GM18909 (cell line): ENCODE results near the gene ABCA7.

Experiments
- ATAC-seq: cut with Tn5 transposase; IDR thresholded peaks from one replicate; pipeline ENCODE4 v1.9.1; 2021; ENCODE audit warnings: mild to moderate bottlenecking; ENCODE audit not compliant: unreplicated experiment, poor library complexity

The ABCA7 gene

GRCh38 chr19:1039646-1040475, at the start of gene ABCA7:
TSS of gene ABCA7 (plus strand) at chr19:1040107. CDS start at chr19:1041362, 1,255 bp downstream.
- peak; percentile 76 for ATAC-seq

- ATAC-seq, result no peak
Observed at GRCh38 chr19:990119-990571, 49.8 kb upstream of the ABCA7 start.

GRCh38 chr19:990746-991145, 49.2 kb upstream of the ABCA7 start:
- no peak for ATAC-seq

DNA sequence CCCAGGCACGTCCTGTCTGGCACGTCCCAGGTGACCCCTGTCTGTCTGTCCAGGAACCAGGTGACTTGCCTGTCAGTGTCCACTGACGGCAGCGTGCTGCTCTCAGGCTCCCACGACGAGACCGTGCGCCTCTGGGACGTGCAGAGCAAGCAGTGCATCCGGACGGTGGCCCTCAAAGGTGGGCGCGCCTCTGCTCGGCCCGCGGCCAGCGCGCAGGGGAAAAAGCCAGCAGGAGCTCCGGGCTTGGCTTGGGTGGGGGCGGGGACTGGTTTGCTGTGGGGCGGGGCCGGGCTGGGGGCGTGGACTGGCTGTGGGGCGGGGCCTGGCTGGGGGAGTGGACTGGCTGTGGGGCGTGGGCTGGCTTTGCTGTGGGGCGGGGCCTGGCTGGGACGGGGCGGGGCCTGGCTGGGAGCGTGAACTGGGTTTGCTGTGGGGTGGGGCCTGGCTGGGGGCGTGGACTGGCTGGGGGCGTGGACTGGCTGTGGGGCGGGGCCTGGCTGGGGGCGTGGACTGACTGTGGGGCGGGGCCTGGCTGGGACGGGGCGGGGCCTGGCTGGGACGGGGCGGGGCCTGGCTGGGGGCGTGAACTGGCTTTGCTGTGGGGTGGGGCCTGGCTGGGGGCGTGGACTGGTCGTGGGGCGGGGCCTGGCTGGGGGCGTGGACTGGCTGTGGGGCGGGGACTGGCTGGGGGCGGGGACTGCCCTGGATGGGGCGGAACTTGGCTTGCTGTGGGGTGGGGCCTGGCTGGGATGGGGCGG, 48.6 kb upstream of the ABCA7 start:
- no peak for ATAC-seq

GRCh38 chr19:991932-992669, 47.8 kb upstream of the ABCA7 start:
- ATAC-seq, result no peak

- no peak for ATAC-seq
Observed at GRCh38 chr19:992670-993055, 47.2 kb upstream of the ABCA7 start.

DNA sequence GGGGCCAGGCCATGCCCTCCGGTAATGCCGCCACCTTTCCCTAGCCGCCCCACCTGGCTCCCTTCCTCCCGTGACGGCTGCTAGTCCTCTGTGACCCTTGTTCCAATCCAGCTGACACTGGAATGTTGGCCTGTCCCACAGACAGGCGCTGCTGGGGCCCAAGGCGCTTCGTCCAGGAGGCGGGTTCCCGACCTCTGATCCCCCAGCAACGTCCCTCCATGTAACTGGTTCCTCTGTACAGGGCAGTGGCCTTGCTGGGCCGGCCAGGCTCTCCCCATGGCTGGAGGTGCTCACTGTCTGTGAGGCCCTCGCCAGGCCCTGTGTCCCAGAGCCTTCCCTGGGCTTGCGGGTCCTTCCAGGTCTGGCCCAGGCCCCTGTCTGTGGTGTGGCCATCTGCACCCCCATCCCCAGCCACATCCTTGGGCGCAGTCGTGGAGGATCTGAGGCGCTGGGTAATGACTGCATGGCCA, 46.5 kb upstream of the ABCA7 start:
- ATAC-seq, result no peak

DNA sequence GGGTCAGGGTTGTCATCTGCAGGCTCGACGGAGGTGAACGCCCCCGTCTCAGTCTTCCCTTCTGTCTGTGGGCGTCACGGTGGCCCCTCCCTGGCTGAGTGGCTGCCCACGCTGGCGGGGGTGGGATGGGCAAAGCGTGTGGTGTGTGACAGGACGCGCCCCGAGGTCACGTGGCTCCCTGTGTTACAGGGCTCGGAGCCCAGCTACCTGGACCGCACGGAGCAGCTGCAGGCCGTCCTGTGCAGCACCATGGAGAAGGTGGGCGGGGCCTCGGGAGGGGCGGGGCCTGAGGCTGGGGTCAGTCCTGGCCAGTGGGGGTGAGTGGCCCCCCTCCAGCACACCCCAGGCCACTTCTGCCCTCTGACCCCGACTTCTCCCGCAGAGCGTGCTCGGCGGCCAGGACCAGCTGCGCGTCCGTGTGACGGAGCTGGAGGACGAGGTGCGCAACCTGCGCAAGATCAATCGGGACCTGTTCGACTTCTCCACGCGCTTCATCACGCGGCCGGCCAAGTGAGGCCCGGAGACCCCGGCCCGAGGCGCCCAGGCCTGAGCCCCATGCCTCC, 46.0 kb upstream of the ABCA7 start:
- no peak for ATAC-seq

GRCh38 chr19:994516-994915, 45.4 kb upstream of the ABCA7 start:
- ATAC-seq, result no peak

DNA sequence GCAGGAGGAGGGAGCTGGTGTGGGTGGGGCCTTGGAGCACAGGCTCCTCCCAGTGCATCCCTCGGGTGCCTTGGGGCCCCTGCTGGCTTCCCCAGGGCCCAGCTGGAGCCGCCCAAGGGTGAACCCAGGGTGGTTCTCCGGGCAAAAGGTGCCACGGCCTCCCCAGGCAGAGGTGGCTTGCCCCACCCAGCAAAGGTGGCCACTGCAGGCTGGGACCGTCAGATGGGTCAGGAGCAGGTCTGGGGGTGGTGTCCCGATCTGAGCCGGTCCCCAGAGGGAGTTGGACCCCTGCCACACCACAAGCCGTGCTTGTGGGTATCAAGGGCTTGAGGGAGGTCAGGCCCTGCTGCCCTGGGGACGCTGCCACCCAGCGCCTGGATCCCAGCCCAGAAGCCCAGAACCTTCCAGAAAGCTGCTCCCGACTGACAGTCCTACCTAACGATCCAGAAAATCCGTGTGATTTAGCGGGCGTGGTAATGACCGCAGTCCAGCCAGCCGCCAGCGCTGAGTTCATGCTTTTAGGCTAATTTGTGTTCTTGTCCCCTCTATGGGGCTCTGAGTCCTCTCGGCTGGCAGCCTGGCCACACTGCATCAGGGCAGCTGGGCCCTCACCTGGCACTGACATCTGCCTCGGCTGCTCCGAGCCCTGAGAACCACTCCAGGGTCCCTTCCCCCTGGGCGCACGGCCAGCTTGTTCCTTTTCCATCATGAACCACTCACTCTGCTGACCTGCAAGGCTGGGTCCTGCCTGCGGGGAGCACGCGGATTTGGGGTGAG, 44.7 kb upstream of the ABCA7 start:
- no peak for ATAC-seq

DNA sequence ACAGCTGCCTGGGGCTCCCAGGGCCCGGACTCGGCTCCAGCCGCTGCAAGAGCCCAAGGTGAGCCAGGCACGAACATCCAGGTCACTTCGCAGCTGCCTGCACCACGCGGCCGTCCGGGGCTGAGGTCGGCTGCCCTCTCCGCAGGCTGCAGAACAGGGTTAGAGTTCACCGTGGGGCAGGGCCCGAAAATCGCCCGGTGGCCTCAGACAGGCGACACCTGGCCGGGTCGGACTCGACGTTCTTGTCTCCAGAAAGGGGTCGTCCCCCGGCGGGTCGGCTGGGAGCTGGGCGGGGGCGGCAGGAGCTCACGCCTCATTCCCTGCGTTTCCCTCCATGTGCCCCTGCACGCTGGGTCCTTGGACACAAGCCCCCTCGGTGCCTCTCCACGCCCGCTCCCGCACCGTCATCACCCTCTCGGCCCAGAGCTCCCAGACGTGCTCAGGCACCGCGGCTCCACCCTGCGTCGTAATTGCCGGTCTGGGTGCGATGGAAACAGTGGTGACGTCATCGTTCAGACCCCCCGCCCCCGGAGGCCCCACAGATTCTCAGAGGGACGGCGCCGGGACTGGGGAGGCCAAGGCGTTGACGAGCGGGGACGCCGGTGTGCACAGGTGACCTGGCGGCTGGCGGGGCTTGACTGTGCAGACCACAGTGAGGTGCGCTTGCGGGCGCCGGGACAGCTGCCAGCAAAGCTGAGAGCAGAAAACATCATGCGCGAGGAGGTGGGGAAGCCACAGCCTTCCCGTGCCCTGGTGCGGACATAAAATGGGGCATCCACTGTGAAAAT, 43.7 kb upstream of the ABCA7 start:
- ATAC-seq, result no peak

GRCh38 chr19:998064-998463, 41.8 kb upstream of the ABCA7 start:
- ATAC-seq, result no peak

DNA sequence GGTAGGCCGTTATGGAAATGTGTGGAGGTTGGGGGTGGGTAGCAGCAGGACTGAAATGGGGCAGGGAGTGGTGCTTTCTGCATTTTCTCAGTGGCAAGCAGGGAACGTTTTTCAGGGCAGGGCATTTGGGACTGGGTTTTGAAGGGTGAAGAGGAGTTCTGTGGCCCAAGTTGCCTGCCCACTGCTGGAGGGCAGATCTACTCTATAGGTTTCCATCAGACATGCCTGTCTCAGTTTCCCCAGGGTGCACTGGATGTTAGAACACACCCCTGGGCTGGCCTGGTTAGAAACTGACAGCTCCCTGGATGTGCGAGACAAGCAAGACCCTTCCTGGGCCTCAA, 40.6 kb upstream of the ABCA7 start:
- ATAC-seq, result no peak

DNA sequence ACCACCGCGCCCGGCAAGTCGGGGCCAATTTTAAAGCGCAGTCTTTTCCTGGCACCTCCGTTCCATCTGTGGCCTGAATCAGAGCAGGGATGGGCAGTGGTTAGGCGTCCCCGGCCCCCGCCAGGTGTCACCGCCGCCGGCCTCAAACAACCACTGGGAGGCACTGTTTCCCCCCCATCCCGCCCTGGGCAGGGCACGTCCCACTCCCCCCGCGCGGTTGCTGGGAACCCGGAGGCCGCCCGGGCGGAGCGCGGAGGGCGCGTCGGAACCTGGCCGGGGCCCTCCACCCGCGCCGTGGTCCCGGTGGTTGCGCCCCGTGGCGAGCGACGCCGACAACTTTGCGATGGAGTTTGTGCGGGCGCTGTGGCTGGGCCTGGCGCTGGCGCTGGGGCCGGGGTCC, 39.8 kb upstream of the ABCA7 start, which contains the start of gene GRIN3B:
Gene GRIN3B, plus strand, starts transcription at position 325 of the 400 bp plus-strand sequence. Its CDS starts 19 bp downstream, at position 344.
- ATAC-seq, result no peak

- ATAC-seq, result no peak
Observed at GRCh38 chr19:1000591-1001537, 39.0 kb upstream of the ABCA7 start.

DNA sequence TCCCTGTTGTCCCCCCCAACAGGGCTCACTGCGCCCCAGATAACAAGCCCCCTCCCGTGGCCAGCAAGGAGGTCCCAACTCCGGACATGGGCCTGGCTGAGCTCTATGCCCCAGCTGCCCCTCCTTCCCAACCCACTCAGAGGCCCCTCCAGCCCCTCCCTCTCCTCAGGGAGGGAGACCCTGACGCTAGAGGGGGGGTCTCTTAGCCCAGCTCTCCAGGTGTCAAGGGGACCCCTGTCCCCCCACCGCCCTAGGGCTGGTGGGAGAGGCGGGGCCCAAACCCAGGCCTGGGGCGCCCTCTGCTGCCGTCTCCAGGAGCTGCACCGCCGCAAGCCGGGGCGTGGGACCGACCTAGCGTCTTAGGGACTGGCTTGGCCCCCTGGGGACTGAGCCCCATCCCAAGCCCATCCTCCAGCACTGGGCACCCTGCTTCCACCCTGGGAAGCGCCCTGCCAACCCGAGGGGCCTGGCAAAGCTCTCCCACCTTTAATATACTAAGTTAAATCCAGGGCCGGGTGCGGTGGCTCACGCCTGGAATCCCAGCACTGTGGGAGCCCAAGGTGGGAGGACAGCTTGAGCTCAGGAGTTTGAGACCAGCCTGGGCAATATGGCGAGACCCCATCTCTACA, 38.3 kb upstream of the ABCA7 start:
- ATAC-seq, result no peak

DNA sequence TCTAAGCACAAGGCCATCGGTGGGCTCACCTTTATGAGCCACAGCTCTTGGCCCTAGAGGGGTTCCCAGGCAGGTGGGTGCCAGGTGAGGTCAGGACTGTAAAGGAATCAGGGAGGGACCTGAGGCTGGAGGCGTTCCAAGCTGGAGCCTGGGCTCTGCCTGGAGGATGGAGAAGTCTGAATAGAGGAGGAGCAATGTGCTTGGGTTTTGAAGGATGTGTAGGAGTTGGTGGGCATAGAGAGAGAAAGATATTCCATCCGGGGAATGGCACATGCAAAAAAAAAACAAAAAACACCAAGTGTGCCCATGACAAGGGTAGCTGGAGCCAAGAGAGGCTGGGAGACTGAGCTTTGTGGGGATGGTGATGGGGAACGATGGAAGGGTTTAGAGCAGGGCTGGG, 37.3 kb upstream of the ABCA7 start:
- ATAC-seq, result no peak
